GM12878 (cell line): Measurements from ENCODE around the gene TRAPPC3. TPM values are rescaled to one million over a fixed set of nuclear protein-coding genes. Genes with fewer than 3 reads are reported as not detected.

ENCODE experiments used
- BMI1 ChIP-seq: fragments of 450-650 bp; IDR thresholded peaks from 2 replicates; pipeline ENCODE4 v1.6.1; 2016; ENCODE audit warnings: mild to moderate bottlenecking, moderate library complexity, borderline replicate concordance
- CREM ChIP-seq: IDR thresholded peaks from 2 replicates; pipeline ENCODE4 v1.6.1; 2014; ENCODE audit warnings: antibody characterized with exemption, low read depth
- EGR1 ChIP-seq, 2 experiments: IDR thresholded peaks; 1 replicate in 1 of 2; 2 replicates in 1 of 2; pipeline ENCODE4 v1.6.1; 2011 to 2012; ENCODE audit warnings: low read depth in 2 of 2, low read length in 2 of 2, borderline replicate concordance in 1 of 2, mild to moderate bottlenecking in 1 of 2, moderate library complexity in 1 of 2
- EP300 ChIP-seq, 2 experiments: fragments of 150-350 bp in 1 of 2; IDR thresholded peaks; 2 replicates each; pipeline ENCODE4 v1.6.1; 2011 to 2012; ENCODE audit warnings: low read depth in 2 of 2, low read length in 2 of 2, borderline replicate concordance in 1 of 2, improper control_type of control experiment in 1 of 2, inconsistent platforms in 1 of 2; ENCODE audit not compliant: control insufficient read depth in 1 of 2
- IKZF1 ChIP-seq: fragments of 450-650 bp; conservative IDR thresholded peaks from 2 replicates; pipeline ENCODE4 v1.6.1; 2017; ENCODE audit warnings: antibody characterized with exemption, mild to moderate bottlenecking
- IKZF2 ChIP-seq, 2 experiments: fragments of 450-650 bp; IDR thresholded peaks; 2 replicates each; pipeline ENCODE4 v1.6.1; 2017; ENCODE audit warnings: mild to moderate bottlenecking in 2 of 2, moderate library complexity in 2 of 2
- MAX ChIP-seq: IDR thresholded peaks from 2 replicates; pipeline ENCODE4 v1.6.1; 2012; ENCODE audit warnings: low read depth, low read length, improper control_type of control experiment
- MEF2B ChIP-seq: fragments of 450-650 bp; IDR thresholded peaks from 2 replicates; pipeline ENCODE4 v1.6.1; 2018; ENCODE audit warnings: mild to moderate bottlenecking, moderate library complexity; ENCODE audit not compliant: partially characterized antibody, poor library complexity, severe bottlenecking
- MYC ChIP-seq: IDR thresholded peaks from 2 replicates; pipeline ENCODE4 v1.6.1; 2011; ENCODE audit warnings: mild to moderate bottlenecking, low read length, moderate library complexity, inconsistent platforms; ENCODE audit not compliant: insufficient read depth, insufficient replicate concordance, insufficient read length, severe bottlenecking
- PAX5 ChIP-seq: IDR thresholded peaks from 2 replicates; pipeline ENCODE4 v1.6.1; 2011; ENCODE audit warnings: low read depth, low read length, borderline replicate concordance
- RAD51 ChIP-seq: fragments of 450-650 bp; IDR thresholded peaks from 2 replicates; pipeline ENCODE4 v1.6.1; 2016; ENCODE audit warnings: moderate library complexity, mild to moderate bottlenecking, inconsistent platforms
- RBBP5 ChIP-seq: fragments of 200-600 bp; sonication (generic); conservative IDR thresholded peaks from 2 replicates; pipeline ENCODE4 v1.6.1; 2016
- SIN3A ChIP-seq: IDR thresholded peaks from 2 replicates; pipeline ENCODE4 v1.6.1; 2012; ENCODE audit warnings: low read depth, low read length, improper control_type of control experiment
- SIX5 ChIP-seq: IDR thresholded peaks from 2 replicates; pipeline ENCODE4 v1.6.1; 2011; ENCODE audit warnings: mild to moderate bottlenecking, low read depth, low read length, moderate library complexity; ENCODE audit not compliant: severe bottlenecking
- SREBF2 ChIP-seq: IDR thresholded peaks from 2 replicates; pipeline ENCODE4 v1.6.1; 2012; ENCODE audit warnings: mild to moderate bottlenecking, low read length
- SUZ12 ChIP-seq: fragments of 200-600 bp; sonication (generic); IDR thresholded peaks from one replicate; pipeline ENCODE4 v1.6.1; 2018; ENCODE audit warnings: antibody characterized with exemption, mild to moderate bottlenecking; ENCODE audit not compliant: unreplicated experiment
- TBL1XR1 ChIP-seq: IDR thresholded peaks from 2 replicates; pipeline ENCODE4 v1.6.1; 2012; ENCODE audit warnings: low read depth, low read length, improper control_type of control experiment
- USF1 ChIP-seq: IDR thresholded peaks from 2 replicates; pipeline ENCODE4 v1.6.1; 2011; ENCODE audit warnings: borderline replicate concordance, low read depth, mild to moderate bottlenecking, moderate library complexity, mixed read lengths, low read length; ENCODE audit not compliant: insufficient read depth; ENCODE audit errors: extremely low read length
- ZBTB33 ChIP-seq: fragments of 450-650 bp; IDR thresholded peaks from 2 replicates; pipeline ENCODE4 v1.6.1; 2017; ENCODE audit warnings: mild to moderate bottlenecking
- ZNF217 ChIP-seq: fragments of 450-650 bp; IDR thresholded peaks from 2 replicates; pipeline ENCODE4 v1.6.1; 2017; ENCODE audit warnings: antibody characterized with exemption, mild to moderate bottlenecking
- ZNF274 ChIP-seq: IDR thresholded peaks from one replicate; pipeline ENCODE4 v1.8.0; 2011; ENCODE audit not compliant: insufficient read length, insufficient read depth
- ZSCAN29 ChIP-seq: fragments of 450-650 bp; IDR thresholded peaks from 2 replicates; pipeline ENCODE4 v1.6.1; 2017; ENCODE audit warnings: mild to moderate bottlenecking, moderate library complexity
- polyA plus RNA-seq, 11 experiments: library from polyadenylated mRNA; depleted of rRNA in 4 of 11; unstranded in 6 of 11; stranded (reverse) in 5 of 11; fragments of >200 nt; fragmentation: Nextera tagmentation in 4 of 11; fragmentation: Illumina TruSeq in 1 of 11; extraction: Ambion mirVana in 4 of 11; extraction: Trizol in 1 of 11; gene quantifications; 1 replicate in 1 of 11; 2 replicates in 10 of 11; pipeline versions ENCODE4 v1.2.1 to v1.2.3, GENCODE V29; 2011 to 2016; ENCODE audit warnings: inconsistent platforms in 2 of 11, missing spikeins in 2 of 11, low read depth in 1 of 11
- total RNA-seq, 4 experiments: library from RNA; depleted of rRNA in 3 of 4; stranded (reverse); fragments of >200 nt in 3 of 4; fragmentation: Illumina TruSeq in 1 of 4; extraction: Trizol in 1 of 4; gene quantifications; 2 replicates each; pipeline versions ENCODE4 v1.2.1 to v1.2.3, GENCODE V29; 2013 to 2021
- TF ChIP-seq, protein P1 (sequence below): fragments of 450-650 bp; IDR thresholded peaks from 2 replicates; pipeline ENCODE4 v1.6.1; 2017; ENCODE audit warnings: mild to moderate bottlenecking, moderate library complexity
- TF ChIP-seq, protein P2 (sequence below): fragments of 450-650 bp; IDR thresholded peaks from 2 replicates; pipeline ENCODE4 v1.6.1; 2017; ENCODE audit warnings: borderline replicate concordance

TRAPPC3 gene
- total and polyA plus RNA-seq, 10 of the 15 experiments (the other 5 are each of a cell fraction or from before 2014, with no cell fraction given), result 14.7 to 122 (median 70.5) TPM

- TF ChIP-seq, protein P1, sequence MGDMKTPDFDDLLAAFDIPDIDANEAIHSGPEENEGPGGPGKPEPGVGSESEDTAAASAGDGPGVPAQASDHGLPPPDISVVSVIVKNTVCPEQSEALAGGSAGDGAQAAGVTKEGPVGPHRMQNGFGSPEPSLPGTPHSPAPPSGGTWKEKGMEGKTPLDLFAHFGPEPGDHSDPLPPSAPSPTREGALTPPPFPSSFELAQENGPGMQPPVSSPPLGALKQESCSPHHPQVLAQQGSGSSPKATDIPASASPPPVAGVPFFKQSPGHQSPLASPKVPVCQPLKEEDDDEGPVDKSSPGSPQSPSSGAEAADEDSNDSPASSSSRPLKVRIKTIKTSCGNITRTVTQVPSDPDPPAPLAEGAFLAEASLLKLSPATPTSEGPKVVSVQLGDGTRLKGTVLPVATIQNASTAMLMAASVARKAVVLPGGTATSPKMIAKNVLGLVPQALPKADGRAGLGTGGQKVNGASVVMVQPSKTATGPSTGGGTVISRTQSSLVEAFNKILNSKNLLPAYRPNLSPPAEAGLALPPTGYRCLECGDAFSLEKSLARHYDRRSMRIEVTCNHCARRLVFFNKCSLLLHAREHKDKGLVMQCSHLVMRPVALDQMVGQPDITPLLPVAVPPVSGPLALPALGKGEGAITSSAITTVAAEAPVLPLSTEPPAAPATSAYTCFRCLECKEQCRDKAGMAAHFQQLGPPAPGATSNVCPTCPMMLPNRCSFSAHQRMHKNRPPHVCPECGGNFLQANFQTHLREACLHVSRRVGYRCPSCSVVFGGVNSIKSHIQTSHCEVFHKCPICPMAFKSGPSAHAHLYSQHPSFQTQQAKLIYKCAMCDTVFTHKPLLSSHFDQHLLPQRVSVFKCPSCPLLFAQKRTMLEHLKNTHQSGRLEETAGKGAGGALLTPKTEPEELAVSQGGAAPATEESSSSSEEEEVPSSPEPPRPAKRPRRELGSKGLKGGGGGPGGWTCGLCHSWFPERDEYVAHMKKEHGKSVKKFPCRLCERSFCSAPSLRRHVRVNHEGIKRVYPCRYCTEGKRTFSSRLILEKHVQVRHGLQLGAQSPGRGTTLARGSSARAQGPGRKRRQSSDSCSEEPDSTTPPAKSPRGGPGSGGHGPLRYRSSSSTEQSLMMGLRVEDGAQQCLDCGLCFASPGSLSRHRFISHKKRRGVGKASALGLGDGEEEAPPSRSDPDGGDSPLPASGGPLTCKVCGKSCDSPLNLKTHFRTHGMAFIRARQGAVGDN, result no peak
- TF ChIP-seq MAX (peak; percentile 79), EGR1 (IDR thresholded peaks at IDR 0.05; ENCODE audit: borderline replicate concordance in 1 of 2, low read depth in 2 of 2, low read length in 2 of 2) (no peak), USF1 (peak; percentile 74), SUZ12 (no peak), MEF2B (peak; percentile 25), IKZF2 (IDR thresholded peaks at IDR 0.05) (peak; percentile 77), BMI1 (no peak), SIN3A (no peak), RAD51 (peak; percentile 81), PAX5 (no peak), ZNF274 (no peak), RBBP5 (no peak), CREM (peak; percentile 35; the same call in 1 of the 2 replicates), ZBTB33 (no peak), MYC (no peak), SREBF2 (no peak), EP300 (IDR thresholded peaks at IDR 0.05; ENCODE audit: borderline replicate concordance in 1 of 2, control insufficient read depth in 1 of 2, low read depth in 2 of 2, low read length in 2 of 2) (no peak), TBL1XR1 (no peak), SIX5 (no peak), ZNF217 (no peak), IKZF1 (peak; percentile 60), ZSCAN29 (no peak)
- TF ChIP-seq, protein P2, sequence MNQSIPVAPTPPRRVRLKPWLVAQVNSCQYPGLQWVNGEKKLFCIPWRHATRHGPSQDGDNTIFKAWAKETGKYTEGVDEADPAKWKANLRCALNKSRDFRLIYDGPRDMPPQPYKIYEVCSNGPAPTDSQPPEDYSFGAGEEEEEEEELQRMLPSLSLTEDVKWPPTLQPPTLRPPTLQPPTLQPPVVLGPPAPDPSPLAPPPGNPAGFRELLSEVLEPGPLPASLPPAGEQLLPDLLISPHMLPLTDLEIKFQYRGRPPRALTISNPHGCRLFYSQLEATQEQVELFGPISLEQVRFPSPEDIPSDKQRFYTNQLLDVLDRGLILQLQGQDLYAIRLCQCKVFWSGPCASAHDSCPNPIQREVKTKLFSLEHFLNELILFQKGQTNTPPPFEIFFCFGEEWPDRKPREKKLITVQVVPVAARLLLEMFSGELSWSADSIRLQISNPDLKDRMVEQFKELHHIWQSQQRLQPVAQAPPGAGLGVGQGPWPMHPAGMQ, result no peak
These were observed 25.9 kb downstream of the TRAPPC3 start (continued) for GRCh38 chr1:36123356-36123755.
